G401 (cell line): ENCODE results near the gene TARS1. TPM values are rescaled to one million over a fixed set of nuclear protein-coding genes. Genes with fewer than 3 reads are reported as not detected.

ENCODE experiments used
- DNase-seq: peaks from one replicate; pipeline ENCODE4 v3.0.0-alpha.2; 2015; ENCODE audit warnings: low spot score
- in situ Hi-C: cut with HindIII; loops from 2 replicates; pipeline ENCODE4 v1.10.0; 2016; ENCODE audit warnings: low sequenced_read_pairs, mixed read lengths
- total RNA-seq: library from RNA; depleted of rRNA; stranded (reverse); fragments of >200 nt; shearing (Covaris generic); gene quantifications from 2 replicates; pipeline ENCODE4 v1.2.3, GENCODE V29; 2014; rRNA removed

Gene TARS1
- 216 and 311 TPM in 2 replicates for total RNA-seq

GRCh38 chr5:33440482-33441240 lies at the start of gene TARS1:
Gene TARS1 (plus strand): TSS chr5:33440965. CDS start chr5:33441087, 122 bp downstream.
- DNase-seq = peak; percentile 100
- in situ Hi-C loops = no loop called here

GRCh38 chr5:33398501-33398900 lies 42.3 kb upstream of the TARS1 start:
- in situ Hi-C loops = no loop called here
- no peak for DNase-seq

DNA sequence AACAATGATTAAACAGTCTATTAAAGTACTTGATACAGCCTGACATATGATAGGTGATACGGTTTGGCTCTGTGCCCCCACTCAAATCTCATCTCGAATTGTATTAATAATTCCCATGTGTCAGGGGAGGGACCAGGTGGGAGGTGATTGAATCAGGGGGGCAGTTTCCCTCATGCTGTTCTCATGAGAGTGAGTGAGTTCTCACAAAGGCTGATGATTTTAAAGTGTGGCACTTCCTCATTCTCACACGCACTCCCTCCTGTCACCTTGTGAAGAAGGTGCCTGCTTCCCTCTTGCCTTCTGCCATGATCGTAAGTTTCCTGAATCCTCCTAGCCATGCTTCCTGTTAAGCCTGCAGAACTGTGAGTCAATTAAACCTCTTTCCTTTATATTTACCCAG lies 40.1 kb upstream of the TARS1 start:
- DNase-seq = no peak
- in situ Hi-C loops = no loop called here

DNA sequence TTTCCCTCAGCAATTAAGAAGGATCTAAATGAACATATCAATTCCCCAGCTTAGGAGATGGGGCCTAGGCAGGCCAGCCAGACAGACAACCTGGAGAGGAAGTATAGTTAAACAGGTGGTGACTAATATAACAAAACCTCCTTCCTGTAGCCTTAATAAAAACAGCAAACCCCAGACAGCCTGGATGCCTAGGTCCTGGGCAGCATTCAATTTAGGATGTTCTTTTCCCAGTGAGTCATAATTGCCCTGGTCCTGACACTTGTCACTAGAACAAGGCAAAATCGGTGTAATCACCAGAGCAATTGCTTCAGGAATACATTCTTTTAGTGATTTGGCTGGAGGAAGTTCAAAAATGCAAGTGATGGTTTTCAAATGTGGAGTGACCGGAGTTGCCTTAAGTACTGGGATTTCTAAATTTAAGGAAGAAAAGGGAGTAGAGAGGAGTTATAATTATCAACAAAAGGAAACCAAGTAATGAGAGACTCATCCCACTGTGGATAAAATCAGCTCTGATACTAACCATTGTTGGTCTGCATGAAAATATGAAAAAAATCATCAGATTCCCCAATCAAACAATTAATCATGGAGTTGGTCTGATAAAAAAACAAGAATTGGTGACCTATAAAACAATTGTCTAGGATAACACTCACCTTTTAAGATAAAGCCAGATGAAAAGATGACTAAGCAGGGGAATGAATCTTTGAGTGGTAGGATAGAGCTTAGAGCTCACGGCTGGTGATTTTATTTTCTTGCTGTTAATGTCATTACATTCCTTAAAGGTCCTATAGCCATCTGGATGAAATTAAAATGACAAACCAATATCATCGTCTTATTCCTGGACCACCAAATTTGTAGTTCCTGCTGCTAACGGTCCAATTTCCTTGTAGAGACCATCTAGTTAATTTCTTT lies 39.0 kb upstream of the TARS1 start:
- in situ Hi-C loops = no loop called here
- no peak for DNase-seq

DNA sequence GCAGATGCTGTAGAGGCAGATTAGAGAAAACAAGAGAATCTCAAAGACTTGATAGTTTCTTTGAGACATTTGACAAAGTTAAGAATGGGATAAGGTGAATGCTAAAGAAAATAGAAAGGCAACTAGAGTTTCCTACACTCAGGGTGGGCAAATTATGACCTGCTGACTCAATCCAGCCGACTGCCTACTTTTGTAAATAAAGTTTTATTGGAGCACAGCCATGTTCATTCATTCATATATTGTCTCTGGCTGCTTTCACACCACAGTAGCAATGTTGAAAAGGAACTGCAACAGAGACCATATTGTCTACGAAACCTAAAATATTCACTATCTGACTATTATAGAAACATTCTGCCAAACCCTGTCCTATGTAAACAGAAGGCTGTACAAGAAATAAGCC lies 37.6 kb upstream of the TARS1 start:
- in situ Hi-C loops = no loop called here
- no peak for DNase-seq

DNA sequence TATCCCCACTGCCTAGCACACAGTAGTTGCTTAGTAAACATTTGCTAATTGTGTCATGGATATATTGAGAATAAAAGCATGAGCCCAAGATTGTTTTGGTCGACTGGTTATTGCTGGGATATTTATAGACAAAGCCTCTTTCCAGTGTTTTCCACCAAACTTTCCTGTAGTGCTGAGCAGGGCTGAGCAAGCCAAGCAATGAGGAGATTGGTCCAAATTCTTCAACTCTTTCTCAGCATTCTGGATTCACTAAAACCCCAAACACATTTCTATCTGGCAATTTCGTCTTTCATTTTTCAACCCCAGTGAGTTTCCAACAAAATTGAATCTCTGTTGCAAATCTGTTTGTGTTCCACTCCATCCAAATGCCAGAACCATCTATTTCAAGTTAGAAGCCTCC lies 31.9 kb upstream of the TARS1 start:
- no peak for DNase-seq
- in situ Hi-C loops = no loop called here

DNA sequence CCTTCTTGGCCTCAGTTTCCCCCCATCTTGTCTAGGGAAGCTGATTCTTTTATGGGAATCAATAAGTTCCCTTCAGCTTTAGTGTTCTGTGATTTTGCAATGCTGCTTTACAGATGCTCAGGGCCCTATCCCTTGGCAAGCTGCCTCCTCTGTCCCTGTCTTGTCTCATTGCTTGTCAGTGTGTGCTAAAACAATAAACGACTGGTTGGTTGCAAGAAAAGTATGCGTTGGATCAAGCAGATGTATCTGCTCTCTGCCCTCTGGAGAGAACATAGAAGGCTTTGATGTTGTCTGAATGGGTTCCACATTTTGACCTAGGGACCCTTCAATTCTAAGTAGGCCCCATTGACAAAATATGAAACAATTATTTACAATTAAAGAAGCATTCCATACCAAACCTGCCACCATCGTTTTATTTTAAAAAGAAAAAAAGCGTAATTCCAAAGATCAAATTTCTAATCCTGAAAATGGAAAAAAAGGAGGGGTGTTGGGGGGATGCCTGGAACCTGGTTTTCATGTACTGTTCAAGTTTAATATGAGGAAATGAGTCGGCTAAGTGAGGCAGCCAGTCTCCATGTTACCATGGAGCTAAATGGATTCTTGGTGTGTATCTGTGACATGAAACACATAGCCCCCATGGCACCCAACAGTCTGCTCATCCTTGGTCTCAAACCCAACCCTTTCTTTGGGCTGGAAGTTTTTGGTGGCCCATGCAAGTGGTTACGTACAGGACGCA lies 31.2 kb upstream of the TARS1 start:
- in situ Hi-C loops = no loop called here
- no peak for DNase-seq

- in situ Hi-C loops = no loop called here
- DNase-seq = no peak
These were observed 30.5 kb upstream of the TARS1 start for GRCh38 chr5:33410221-33410620.

DNA sequence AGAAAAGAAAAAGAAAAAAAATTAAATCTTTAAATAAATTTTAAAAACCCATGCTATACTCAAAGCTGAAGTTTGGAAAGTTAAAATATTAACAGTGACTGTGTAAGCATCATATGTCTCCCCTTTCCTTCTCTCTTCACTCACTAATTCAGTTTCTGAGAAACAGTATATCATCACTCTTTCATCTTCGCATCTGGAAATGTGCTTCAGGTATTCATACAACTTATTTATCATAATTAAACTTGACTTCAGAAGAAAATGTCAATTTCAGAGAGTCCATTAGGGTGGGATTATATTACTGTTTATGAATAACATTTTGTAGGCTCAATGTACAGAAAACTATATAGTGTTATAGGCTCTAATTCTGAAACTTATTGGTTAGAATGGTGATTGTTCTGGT lies 29.3 kb upstream of the TARS1 start:
- in situ Hi-C loops = no loop called here
- no peak for DNase-seq

- in situ Hi-C loops = no loop called here
- no peak for DNase-seq
These were observed 24.9 kb upstream of the TARS1 start for GRCh38 chr5:33415811-33416354.

- in situ Hi-C loops = no loop called here
These were observed 23.1 kb upstream of the TARS1 start for GRCh38 chr5:33417632-33418031.

GRCh38 chr5:33420946-33421345 lies 19.8 kb upstream of the TARS1 start:
- no peak for DNase-seq
- in situ Hi-C loops = no loop called here

More at GRCh38 chr5:33417632-33418031, 23.1 kb upstream of the TARS1 start:
- no peak for DNase-seq

DNA sequence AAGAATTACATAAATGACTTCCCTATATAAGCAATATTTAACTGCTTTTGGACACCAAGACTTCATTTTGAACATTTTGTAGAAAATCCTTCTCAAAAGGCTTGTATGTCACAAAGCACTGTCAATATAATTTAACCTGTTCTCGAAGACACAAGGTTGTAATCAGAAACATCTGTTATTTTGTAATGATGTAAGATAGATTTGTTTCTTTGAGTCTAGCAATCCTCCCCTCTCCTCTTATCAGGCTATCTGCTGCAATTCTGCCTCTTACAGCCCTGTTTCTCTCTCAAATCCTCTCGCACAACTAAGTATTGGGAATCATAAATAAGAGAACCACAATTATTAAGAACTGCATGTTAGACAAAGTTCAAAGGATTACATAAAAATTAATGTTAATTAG lies 18.6 kb upstream of the TARS1 start:
- in situ Hi-C loops = no loop called here
- DNase-seq = no peak

GRCh38 chr5:33423018-33423630 lies 17.6 kb upstream of the TARS1 start:
- no peak for DNase-seq
- in situ Hi-C loops = no loop called here

- in situ Hi-C loops = no loop called here
- DNase-seq = no peak
These were observed 15.5 kb upstream of the TARS1 start for GRCh38 chr5:33425314-33425713.

DNA sequence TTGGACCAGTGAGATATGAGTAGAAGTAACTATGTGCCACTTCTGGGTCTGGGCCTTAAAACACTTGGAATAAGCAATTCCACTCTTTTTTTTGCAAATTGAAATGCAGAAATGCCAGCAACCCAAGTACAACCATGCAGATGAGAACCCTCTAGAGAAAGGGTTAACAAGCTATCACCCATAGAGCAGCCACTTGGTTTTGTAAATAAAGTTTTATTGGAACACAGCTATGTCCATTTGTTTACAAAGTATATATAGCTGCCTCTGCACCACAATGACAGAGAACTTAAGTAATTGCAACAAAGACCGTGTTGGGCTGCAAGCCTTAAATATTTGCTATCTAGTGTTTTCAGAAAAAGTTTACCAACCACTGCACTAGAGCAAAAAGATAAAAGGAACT lies 9.8 kb upstream of the TARS1 start:
- in situ Hi-C loops = no loop called here
- no peak for DNase-seq

DNA sequence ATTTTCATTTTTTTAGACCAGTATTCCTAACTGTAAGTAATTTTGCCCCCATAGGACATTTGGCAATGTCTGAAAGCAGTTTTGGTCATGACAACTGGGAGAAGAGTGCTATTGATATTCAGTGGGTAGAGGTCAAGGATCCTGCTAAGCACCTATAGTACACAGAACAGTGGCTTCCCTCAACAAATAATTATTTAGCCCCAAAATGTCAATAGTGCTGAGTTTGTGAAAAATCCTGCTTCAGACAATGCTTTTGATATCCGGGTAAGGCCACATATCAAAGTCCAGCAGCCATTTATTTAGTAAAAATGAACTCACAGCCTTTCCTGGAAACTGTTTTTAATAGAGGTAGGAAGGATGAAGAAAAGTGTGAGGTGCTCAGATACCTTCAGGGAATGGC lies 8.1 kb upstream of the TARS1 start:
- DNase-seq = no peak
- in situ Hi-C loops = no loop called here

DNA sequence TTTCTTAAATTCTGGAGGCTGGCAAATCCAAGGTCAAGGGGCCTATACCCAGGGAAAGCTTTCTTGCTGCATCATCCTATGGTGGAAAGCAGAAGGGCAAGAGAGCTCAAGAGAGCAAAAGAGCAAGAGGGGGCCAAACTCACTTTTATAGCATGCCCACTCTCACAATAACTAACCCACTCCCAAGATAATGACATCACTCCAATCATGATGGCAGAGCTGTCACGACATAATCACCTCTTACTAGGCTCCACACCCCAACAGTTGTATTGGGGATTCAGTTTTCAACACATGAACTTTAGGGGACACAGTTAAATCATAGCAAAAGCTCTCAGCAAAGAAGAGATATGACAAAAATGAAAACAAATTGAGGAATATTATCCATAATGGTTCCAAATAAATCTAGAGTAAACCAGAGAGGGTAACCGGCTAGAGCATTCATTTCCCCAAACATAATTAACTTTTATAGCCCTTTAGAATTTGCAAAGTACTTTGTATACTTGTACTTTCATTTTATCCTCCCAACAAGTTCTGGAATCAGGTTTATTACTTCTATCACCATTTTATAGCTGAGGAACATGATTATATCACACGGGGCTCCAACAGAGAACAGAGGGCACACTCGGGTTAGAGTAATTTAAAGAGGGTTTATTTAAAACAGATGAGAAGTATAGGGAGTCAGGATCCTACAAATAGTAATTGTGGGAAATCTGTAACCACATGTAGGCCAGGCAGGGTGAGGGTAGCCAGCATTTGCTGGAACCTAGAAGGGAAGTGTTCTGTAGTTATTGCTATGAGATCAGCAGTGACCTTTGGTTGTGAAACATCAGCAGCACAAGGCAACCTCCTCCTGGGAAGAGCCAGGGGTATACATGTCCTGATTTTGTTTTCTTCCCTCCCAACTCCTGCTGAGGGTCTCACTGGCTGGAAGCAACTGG lies 7.2 kb upstream of the TARS1 start:
- no peak for DNase-seq
- in situ Hi-C loops = no loop called here
